Ovary (tissue), 3 donors: Measurements from ENCODE around the gene POLD1.

Experiments
- POLR2A ChIP-seq: fragments of 450-650 bp; IDR thresholded peaks from one replicate; pipeline ENCODE4 v1.6.1; 2017; ENCODE audit warnings: antibody characterized with exemption, mild to moderate bottlenecking, moderate library complexity
- TF ChIP-seq, protein P1 (sequence below), 3 donors: fragments of 450-650 bp in 2 of 3; fragments of 200-600 bp in 1 of 3; IDR thresholded peaks; one replicate each; pipeline versions ENCODE4 v1.5.1 to v1.8.0; 2016 to 2022; ENCODE audit warnings: antibody characterized with exemption in 3 of 3, mild to moderate bottlenecking in 1 of 3
- donor health status: DM: no; HTN: no; CAD: no.

- no peak for TF ChIP-seq POLR2A
- TF ChIP-seq, protein P1, sequence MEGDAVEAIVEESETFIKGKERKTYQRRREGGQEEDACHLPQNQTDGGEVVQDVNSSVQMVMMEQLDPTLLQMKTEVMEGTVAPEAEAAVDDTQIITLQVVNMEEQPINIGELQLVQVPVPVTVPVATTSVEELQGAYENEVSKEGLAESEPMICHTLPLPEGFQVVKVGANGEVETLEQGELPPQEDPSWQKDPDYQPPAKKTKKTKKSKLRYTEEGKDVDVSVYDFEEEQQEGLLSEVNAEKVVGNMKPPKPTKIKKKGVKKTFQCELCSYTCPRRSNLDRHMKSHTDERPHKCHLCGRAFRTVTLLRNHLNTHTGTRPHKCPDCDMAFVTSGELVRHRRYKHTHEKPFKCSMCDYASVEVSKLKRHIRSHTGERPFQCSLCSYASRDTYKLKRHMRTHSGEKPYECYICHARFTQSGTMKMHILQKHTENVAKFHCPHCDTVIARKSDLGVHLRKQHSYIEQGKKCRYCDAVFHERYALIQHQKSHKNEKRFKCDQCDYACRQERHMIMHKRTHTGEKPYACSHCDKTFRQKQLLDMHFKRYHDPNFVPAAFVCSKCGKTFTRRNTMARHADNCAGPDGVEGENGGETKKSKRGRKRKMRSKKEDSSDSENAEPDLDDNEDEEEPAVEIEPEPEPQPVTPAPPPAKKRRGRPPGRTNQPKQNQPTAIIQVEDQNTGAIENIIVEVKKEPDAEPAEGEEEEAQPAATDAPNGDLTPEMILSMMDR (IDR thresholded peaks at IDR 0.05): no peak
Observed at GRCh38 chr19:50459638-50460037, 75.5 kb downstream of the POLD1 start.
